GM21390 (cell line): ENCODE measurements around the gene TMEM9B.
"Not testable (repeated sequence)": the region's sequence is repeated elsewhere in the genome, so short reads cannot be mapped to it uniquely, and the experiment has no call there.

Experiments
- ATAC-seq: cut with Tn5 transposase; IDR thresholded peaks from one replicate; pipeline ENCODE4 v1.9.1; 2021; ENCODE audit not compliant: unreplicated experiment

TMEM9B gene

GRCh38 chr11:8979365-8979764 lies 15.1 kb upstream of the TMEM9B start:
- ATAC-seq = not testable (repeated sequence)

DNA sequence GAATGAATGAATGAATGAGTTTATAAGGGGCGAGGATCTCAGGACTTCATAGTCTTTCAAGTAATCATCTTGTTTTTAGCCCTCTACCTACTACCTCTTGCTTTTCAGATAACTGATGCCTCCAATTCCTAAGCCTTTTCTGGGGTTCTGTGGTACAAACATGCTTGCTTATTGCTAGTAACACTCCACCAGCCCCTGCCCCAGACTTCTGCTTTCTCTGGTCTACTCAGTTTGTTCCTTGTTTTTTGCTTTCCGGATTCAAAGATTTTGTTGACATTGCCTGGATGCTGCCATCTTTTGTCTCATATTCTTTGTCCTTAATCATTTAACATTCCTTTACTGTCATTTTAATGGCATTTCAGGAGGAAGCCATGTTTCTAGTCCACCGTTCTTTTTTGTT lies 8.9 kb upstream of the TMEM9B start:
- ATAC-seq = no peak

- ATAC-seq = no peak
Measured at GRCh38 chr11:8971924-8972316, 7.7 kb upstream of the TMEM9B start.

DNA sequence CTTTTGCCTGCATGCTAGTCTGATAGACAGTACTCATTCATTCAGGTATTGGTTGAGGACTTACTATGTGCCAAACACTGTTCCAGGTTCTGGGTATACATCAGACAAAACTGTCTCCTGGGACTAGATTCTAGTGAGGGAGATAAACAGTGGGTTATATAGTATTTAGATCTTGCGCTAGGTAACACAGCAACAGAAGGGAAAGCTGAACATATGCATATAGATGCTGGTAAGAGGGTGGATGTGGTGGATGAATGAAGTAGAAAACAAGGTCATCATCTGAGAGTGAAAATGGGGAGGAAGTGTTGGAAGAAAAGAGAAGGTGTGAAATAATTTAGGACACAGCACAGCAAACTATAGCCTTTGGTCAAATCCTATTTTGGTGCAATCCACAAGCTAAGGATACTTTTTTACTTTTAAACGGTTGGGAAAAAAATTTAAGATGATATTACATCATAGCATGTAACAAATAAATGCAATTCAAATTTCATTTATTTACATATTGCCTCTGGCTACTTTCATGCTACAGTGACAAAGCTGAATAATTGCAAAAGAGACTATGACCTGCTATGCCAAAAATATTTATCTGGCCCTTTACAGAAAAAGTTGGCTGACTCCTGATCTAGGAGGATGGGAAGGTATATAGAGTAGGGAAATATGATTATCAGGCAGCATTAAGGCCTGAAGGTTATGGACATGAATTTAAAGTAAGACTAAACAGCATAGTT lies 7.1 kb upstream of the TMEM9B start:
- ATAC-seq = no peak

- no peak for ATAC-seq
Measured at GRCh38 chr11:8967184-8967583, 2.9 kb upstream of the TMEM9B start.

GRCh38 chr11:8963569-8964323 lies 496 bp downstream of the TMEM9B start:
- ATAC-seq = peak; percentile 68

- no peak for ATAC-seq
Measured at GRCh38 chr11:8962841-8963240, 1.4 kb downstream of the TMEM9B start.

- ATAC-seq = no peak
Measured at GRCh38 chr11:8961401-8961800, 2.8 kb downstream of the TMEM9B start.

- peak; percentile 39 for ATAC-seq
Measured at GRCh38 chr11:8959546-8960166, 4.6 kb downstream of the TMEM9B start.

DNA sequence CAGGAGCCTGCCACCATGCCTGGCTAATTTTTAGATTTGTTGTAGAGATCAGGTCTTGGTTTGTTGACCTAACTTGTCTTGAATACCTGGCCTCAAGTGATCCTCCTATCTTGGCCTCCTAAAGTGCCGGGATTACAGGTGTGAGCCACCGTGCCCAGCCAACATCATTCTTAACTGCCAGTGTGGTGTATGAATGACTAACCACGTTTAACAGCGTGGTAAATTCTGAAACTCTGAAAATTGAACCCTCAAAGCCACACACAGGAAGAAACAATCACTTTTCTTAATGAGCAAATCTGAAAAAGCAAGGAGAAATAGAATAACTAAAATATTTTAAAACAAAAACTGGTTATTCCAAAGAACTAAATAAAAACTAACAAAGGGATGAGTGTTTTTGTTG lies 7.4 kb downstream of the TMEM9B start:
- no peak for ATAC-seq

- no peak for ATAC-seq
Measured at GRCh38 chr11:8948886-8949285, 15.4 kb downstream of the TMEM9B start.

DNA sequence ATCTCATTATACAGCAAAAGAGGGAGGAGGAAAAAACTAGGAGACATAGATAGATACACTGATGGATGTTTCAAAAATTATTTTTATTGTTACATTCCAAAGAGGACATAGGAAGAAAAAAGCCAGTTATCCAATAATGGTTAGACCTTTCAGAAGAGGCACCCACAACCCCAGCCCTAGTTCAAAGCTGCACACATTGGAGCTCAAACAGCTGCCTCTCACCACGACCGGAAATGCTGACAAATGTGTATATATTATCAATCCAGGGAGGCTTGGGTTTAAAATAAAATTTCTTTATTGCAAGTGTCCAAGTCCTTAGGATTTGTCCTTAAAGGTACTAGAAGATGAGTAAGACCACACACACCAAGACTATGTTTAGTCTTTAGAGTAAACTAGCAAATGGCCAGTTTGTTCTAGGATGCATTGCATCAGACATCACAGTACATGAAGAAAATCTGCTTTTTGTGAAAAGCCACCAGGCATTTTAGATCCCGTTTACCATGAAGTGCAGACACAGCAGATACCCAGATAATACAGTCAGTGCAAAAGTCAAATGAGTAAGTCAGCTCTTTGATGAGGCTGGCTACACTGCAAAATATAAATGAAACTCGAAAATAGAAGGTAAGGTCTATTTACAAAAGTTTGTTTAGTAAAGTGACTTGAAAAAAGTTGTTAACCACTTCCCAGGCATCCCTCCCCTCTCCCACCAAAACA lies 16.9 kb downstream of the TMEM9B start:
- ATAC-seq = no peak

DNA sequence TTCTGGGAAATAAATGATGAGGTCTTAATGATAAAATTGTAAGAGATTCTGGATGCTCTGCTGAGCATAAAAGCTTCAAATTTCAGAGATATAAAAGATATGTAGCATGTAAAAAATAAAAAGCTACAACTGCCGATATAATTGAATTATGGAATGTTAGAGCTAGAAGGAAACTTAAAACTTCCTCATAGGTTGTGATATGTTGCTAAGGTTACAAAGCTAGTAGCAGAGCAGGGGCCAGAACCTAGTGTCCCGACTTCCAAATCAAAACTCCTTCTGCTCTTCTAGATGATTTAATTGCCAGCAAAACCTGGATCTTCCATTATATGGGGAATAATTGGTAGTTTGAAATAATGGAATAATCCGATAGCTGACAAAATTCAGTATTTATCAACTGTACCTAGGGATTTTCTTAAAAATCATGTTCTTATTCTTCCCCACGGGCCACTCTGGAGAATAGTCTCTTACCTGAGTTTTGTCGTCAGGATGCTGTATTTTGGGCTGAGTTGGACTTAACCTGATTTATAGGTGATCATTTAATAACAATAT lies 21.6 kb downstream of the TMEM9B start, which contains the start of gene ASCL3:
ASCL3 (minus strand) TSS at position 499 of the 549 bp plus-strand sequence. CDS start 4,855 bp downstream, outside the sequence.
- ATAC-seq = no peak

DNA sequence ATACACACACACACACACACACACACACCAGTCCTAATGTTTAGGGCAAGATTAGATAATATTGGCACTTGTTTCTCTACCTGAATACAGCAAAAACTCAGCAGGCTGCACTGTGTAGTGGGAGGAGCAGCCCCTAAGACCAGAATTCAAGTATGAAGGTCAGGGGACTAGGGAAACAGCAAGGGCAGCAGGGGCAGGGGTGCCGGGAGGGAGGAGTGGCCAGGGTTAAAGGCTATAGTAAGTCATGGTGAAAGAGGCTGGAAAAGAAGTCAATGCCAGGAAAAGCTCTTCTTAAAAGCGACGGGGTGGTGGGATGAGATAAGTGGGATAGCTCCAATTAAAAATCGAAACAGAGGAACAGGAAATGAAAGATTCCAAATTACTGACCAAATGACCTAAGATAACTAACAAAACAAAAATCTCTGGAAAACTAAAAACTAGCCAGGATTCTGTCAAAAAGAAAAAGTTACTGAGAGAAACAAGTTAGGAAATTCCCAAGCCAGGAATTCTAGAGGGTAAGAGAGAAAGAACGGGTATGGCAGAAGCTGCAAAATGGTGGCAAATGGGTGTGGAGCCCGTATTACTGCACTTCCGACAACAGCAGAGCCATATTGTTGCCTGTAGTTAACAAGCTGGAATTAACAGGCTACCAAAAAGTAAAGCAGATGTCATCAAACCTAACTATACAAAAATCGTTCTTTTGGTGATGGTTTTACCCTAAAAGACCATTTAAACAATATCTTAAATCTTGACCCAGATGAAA lies 22.7 kb downstream of the TMEM9B start:
- ATAC-seq = no peak

GRCh38 chr11:8937659-8938058 lies 26.6 kb downstream of the TMEM9B start:
- ATAC-seq = no peak

GRCh38 chr11:8937159-8937558 lies 27.1 kb downstream of the TMEM9B start:
- no peak for ATAC-seq

- not testable (repeated sequence) for ATAC-seq
Measured at GRCh38 chr11:8935789-8936188, 28.5 kb downstream of the TMEM9B start.

DNA sequence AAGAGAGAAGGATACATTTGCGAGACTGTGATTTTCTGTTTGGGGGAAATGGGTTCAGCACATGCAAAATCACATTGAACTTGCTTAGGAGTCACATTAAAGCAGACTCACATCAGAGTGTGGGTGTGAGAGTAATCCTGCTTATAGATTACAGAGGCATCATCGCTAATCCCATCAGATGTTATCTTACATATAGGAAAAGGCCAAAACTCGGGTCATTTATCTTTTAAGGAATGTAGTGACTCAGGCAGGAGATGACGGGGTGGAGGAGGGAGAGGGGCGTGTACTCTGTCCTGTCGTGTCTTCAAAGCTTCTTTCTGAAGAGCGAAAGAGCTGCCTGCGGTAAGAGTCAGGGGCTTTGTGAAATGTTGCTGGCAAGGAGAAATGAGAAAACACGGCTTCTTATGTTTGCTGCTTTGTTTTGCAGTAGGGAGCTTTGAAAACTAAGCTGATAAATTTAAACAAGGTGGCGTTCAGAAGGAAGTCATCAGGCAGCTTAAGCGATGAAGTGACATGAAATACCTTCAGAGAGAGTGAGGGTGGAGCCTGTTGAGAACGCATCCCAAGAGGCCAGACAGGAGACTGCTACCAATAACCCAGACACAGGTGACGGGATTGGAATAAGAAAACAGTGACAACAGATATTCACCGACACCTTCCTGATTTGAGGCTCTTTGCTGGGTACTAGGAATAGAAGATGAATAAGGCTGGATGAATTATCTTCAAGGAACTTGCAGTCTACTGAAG lies 29.3 kb downstream of the TMEM9B start:
- no peak for ATAC-seq

- no peak for ATAC-seq
Measured at GRCh38 chr11:8933931-8934330, 30.3 kb downstream of the TMEM9B start.
